GM12891 (cell line): ENCODE data around the gene PITPNC1.
"Not testable (repeated sequence)": the region's sequence is repeated elsewhere in the genome, so short reads cannot be mapped to it uniquely, and the experiment has no call there.

ENCODE experiments used
- DNase-seq: peaks from one replicate; pipeline ENCODE4 v3.0.0; 2011; ENCODE audit warnings: low spot score; ENCODE audit not compliant: insufficient read length
- FAIRE-seq: peaks from 2 replicates; lab custom pipeline; 2011; peaks lifted over from hg19 to GRCh38; lab: Jason Lieb, UNC
- PAX5 ChIP-seq: IDR thresholded peaks from 2 replicates; pipeline ENCODE4 v1.6.1; 2011; ENCODE audit warnings: low read length, moderate library complexity, mild to moderate bottlenecking; ENCODE audit not compliant: insufficient read depth, severe bottlenecking
- POLR2A ChIP-seq: IDR thresholded peaks from 2 replicates; pipeline ENCODE4 v1.6.1; 2011; ENCODE audit warnings: low read depth, low read length, control low read depth
- POLR2AphosphoS5 ChIP-seq: IDR thresholded peaks from 2 replicates; pipeline ENCODE4 v1.6.1; 2011; ENCODE audit warnings: low read depth, low read length, control low read depth
- POU2F2 ChIP-seq: IDR thresholded peaks from 2 replicates; pipeline ENCODE4 v1.6.1; 2011; ENCODE audit warnings: low read depth, mild to moderate bottlenecking, control low read depth, low read length, moderate library complexity
- SPI1 ChIP-seq: IDR thresholded peaks from 2 replicates; pipeline ENCODE4 v1.6.1; 2011; ENCODE audit warnings: low read depth, low read length, control low read depth
- TAF1 ChIP-seq: IDR thresholded peaks from 2 replicates; pipeline ENCODE4 v1.6.1; 2011; ENCODE audit warnings: low read depth, low read length, control low read depth

PITPNC1 gene

DNA sequence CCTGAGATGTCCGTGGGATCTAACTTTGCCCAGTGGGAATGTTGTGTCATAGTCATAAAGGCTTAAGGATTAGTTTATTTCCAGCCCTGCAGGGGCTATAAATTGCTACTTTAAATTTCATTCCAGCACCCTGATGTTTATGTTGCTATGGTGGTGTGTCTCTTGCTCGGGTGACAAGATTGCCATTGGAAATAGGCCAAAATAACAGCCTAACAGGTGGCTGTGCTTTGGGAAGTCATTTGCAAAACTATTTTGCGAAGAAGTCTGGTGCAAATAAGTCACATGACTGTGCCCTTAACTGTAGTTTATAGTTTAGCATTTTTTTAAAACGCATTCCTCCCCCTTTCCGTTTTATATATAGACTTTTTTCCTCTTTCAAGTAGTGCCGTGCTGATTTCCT is 23.1 kb downstream of the PITPNC1 start:
- FAIRE-seq, result no peak
- no peak for TF ChIP-seq TAF1
- no peak for TF ChIP-seq SPI1
- TF ChIP-seq POU2F2, result no peak
- no peak for TF ChIP-seq POLR2AphosphoS5
- no peak for TF ChIP-seq PAX5
- DNase-seq, result no peak

DNA sequence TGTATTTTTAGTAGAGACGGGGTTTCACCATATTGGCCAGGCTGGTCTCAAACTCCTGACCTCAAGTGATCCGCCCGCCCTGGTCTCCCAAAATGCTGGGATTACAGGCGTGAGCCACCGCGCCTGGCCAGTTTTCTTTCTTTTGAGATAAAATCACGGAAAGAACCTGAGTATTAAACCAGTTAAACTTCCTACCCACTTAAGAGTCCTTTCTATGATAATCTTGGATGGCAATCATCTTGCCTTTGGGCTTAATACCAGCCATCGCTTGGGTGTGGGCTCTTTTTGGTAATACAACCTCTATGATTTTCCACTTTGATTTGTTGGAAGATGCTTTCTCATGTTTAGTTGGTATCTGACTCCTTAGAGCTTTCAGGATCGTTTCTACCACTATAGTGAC is 24.0 kb downstream of the PITPNC1 start:
- DNase-seq (no peak), FAIRE-seq (no peak)
- TF ChIP-seq TAF1 (no peak), PAX5 (no peak), SPI1 (no peak), POLR2A (no peak), POLR2AphosphoS5 (no peak), POU2F2 (no peak)

DNA sequence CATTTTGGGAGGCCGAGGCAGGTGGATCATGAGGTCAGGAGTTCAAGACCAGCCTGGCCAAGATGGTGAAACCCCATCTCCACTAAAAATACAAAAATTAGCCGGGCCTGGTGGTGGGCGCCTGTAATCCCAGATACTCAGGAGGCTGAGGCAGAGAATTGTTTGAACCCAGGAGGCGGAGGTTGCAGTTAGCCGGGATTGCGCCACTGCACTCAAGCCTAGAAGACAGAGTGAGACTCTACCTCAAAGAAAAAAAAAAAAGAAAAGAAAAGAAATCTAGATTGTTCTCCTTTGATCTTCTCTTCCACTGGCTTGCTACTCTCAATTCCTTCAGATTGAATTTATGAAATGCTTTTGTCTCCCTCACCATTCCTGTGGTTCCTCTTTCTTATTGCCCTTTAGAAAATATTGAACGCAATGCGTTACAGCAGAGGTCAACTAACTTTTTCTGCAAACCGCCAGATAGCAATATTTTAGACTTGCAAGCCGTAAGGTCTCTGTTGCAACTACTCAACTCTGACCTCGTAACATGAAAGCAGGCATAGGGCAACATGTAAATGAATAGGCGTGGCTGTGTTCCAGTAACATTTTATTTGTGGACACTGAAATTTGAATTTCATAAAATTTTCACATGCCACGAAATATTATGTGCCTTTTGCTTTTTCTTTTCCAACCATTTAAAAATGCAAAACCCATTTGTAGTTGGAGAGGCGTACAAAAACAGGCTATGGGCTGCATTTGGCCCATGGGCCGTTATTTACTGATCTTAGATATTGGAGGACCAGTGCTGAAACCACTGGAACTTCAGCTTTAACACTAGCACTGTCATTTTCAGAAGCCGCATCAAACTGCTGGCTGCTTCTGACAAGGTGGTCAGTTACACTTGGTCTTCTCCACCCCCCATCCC is 24.8 kb downstream of the PITPNC1 start:
- no peak for FAIRE-seq
- TF ChIP-seq POU2F2, result no peak
- no peak for TF ChIP-seq POLR2AphosphoS5
- no peak for TF ChIP-seq PAX5
- TF ChIP-seq POLR2A, result no peak
- no peak for TF ChIP-seq TAF1
- TF ChIP-seq SPI1, result no peak

DNA sequence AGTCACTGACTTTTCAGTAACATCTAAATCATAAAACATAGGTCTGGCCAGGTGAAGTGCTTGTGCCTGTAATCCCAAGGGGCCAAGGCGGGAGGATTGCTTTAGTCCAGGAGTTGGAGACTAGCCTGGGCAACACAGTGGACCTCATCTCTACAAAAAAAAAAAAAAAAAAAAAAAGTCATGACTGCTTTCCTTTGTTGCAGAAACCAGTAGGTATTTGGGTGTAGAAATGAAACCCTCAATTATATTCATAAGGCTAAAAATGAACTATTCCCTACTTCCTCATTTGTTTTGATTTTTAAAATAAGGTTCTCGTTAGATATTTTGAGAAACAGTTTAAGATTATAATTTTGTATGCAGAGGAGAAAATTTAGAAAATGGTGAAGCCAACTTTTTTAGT is 26.0 kb downstream of the PITPNC1 start:
- DNase-seq (no peak), FAIRE-seq (no peak)

More for the DNA sequence above, 24.8 kb downstream of the PITPNC1 start:
- DNase-seq, result no peak

DNA sequence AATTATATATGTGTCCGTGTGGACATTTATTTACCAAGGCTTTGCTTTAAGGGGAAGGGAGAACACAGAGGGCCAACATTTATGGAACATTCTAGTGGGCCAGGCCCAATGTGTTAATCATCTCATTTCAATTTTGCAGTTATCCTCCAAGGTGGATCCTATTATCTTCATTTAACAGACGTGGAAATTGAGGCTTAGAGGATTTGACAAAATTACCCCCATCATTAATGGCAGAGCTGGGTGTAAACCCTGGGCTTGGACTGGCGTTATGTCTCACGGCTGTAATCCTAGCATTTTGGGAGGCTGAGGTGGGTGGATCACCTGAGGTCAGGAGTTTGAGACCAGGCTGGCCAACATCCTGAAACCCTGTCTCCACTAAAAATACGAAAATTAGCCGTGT is 26.4 kb downstream of the PITPNC1 start:
- no peak for DNase-seq
- TF ChIP-seq POLR2AphosphoS5 (no peak), PAX5 (no peak), SPI1 (no peak), POLR2A (no peak), POU2F2 (no peak), TAF1 (no peak)
- FAIRE-seq, result no peak

More for the DNA sequence above, 26.0 kb downstream of the PITPNC1 start:
- TF ChIP-seq PAX5 (no peak), SPI1 (0 out of 2 replicates have a peak, but pooled peaks have one; percentile 8)

DNA sequence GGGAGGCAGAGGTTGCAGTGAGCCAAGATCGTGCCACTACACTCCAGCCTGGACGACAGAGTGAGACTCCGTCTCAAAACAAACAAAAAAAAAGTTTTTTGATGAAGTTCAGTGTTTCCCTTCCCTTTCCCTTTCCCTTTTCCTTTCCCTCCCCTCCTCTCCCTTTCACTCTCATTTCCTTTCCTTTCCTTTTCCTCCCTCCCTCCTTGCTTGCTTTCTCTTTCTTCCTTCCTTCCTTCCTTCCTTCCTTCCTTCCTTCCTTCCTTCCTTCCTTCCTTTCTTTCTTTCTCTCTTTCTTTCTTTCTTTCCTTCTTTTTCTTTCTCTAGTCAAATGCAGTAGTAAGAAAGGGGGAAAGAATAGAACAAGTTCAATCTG is 31.4 kb downstream of the PITPNC1 start:
- FAIRE-seq, result not testable (repeated sequence)

DNA sequence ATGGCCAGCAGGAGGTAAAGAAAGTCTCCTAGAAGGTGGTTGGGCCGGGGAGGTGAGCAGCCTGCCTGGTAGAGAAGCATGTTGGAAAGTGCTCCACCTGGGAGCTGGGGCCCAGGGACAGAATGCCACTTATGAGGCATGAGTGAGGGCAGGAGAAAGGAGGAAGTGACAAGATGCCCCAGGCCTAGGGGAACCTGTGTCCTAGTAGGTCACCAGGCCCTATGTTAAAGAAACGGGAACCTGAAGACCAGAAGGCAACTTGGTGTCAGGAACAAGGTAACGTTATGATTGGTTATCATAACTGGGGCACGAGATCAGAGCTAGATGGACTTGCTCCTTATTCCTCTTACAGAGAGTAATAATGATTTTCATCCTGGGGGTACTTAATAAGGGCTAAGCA is 34.3 kb downstream of the PITPNC1 start:
- FAIRE-seq (no peak), DNase-seq (no peak)
- TF ChIP-seq SPI1, result no peak
- no peak for TF ChIP-seq POLR2AphosphoS5
- no peak for TF ChIP-seq POU2F2
- no peak for TF ChIP-seq PAX5
- TF ChIP-seq TAF1, result no peak
- TF ChIP-seq POLR2A, result no peak

More for the DNA sequence above, 31.4 kb downstream of the PITPNC1 start:
- not testable (repeated sequence) for DNase-seq

DNA sequence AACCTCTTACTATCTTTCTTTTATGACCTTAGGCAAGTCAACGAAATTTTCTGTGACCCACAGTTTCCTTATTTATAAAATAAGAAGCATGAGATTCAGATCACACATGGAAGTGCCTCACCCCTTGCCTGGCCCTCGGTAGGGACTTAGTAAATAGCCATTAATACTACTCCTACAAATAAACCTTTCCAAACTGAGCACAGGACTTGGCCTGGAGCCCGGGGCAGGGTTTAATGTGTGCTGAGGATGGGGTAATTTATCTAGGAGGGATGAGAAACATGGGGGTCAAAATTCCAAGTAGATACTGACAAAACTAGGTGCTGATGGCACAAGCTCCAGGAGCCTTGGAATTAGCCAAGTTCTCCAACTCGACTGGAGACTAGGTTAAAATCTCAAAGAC is 35.0 kb downstream of the PITPNC1 start:
- FAIRE-seq (no peak), DNase-seq (no peak)
- TF ChIP-seq POU2F2 (no peak), PAX5 (no peak), POLR2AphosphoS5 (no peak), TAF1 (no peak), SPI1 (no peak), POLR2A (no peak)

DNA sequence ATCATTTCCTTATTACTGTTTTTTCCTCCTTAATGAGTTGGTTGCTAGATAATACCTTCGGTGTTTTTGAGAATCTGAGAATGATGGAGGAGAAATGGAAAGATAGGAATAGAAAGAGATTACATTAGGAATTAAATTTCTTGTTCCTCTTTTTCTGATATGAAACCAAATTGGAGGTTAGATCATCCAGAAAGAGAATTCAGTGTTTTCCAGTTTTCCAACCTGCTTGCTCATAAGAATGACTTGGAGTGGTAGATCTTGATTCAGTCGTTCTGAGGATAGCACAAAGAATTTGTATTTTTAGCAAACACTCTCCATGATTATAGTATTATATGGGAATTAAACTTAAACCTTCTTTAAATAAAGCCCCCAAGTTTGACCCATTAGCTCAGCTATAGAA is 35.9 kb downstream of the PITPNC1 start:
- TF ChIP-seq SPI1 (no peak), POU2F2 (no peak), TAF1 (no peak), POLR2A (no peak), PAX5 (no peak), POLR2AphosphoS5 (no peak)
- DNase-seq (no peak), FAIRE-seq (no peak)

DNA sequence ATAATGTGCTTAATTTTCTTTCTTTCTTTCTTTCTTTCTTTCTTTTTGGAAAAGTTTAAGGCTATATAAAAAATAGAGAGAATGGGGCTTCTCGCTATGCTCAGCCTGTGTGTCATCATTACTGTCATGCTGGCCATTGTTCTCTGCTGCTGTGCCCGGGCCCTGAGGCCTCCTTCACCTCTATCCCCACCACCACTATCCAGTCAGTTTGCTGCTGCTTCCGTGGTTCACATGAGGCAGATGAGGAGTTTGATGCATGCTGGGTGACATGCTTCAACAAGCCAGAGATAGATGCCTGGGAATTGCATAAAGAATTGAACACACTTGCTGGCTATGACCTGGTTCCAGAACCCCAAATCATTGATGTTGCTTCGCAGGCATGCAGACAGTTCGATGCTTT is 36.3 kb downstream of the PITPNC1 start:
- FAIRE-seq (no peak), DNase-seq (no peak)
- TF ChIP-seq SPI1 (no peak), TAF1 (no peak), POLR2A (no peak), PAX5 (no peak), POU2F2 (no peak), POLR2AphosphoS5 (no peak)
